Epithelial cell of proximal tubule (primary cell): ENCODE results near the gene TEX261. TPM values are rescaled to one million over a fixed set of nuclear protein-coding genes. Genes with fewer than 3 reads are reported as not detected.

Source experiments
- DNase-seq: peaks from one replicate; pipeline ENCODE4 v3.0.0-alpha.2; 2011; ENCODE audit warnings: low read depth
- H3K4me3 ChIP-seq: 2 replicates; pipeline ENCODE4 v1.5.1; 2011; ENCODE audit warnings: low read depth, mild to moderate bottlenecking, low read length
- CTCF ChIP-seq: conservative IDR thresholded peaks from 2 replicates; pipeline ENCODE4 v1.5.1; 2012; ENCODE audit warnings: low read depth, mild to moderate bottlenecking, low read length
- total RNA-seq: library from RNA; depleted of rRNA; stranded (reverse); fragments of >200 nt; gene quantifications from 2 replicates; pipeline ENCODE4 v1.2.3, GENCODE V29; 2015

The TEX261 gene
- total RNA-seq, 1 donor from 2014 or later: 12.3 TPM

- H3K4me3 ChIP-seq: no peak overlapping the region
- no peak for TF ChIP-seq CTCF
- no peak for DNase-seq
Observed at GRCh38 chr2:70938586-70938950, 56.1 kb downstream of the TEX261 start.

GRCh38 chr2:70937866-70938585 is 56.6 kb downstream of the TEX261 start:
- DNase-seq: no peak
- no peak overlapping the region for H3K4me3 ChIP-seq
- no peak for TF ChIP-seq CTCF

DNA sequence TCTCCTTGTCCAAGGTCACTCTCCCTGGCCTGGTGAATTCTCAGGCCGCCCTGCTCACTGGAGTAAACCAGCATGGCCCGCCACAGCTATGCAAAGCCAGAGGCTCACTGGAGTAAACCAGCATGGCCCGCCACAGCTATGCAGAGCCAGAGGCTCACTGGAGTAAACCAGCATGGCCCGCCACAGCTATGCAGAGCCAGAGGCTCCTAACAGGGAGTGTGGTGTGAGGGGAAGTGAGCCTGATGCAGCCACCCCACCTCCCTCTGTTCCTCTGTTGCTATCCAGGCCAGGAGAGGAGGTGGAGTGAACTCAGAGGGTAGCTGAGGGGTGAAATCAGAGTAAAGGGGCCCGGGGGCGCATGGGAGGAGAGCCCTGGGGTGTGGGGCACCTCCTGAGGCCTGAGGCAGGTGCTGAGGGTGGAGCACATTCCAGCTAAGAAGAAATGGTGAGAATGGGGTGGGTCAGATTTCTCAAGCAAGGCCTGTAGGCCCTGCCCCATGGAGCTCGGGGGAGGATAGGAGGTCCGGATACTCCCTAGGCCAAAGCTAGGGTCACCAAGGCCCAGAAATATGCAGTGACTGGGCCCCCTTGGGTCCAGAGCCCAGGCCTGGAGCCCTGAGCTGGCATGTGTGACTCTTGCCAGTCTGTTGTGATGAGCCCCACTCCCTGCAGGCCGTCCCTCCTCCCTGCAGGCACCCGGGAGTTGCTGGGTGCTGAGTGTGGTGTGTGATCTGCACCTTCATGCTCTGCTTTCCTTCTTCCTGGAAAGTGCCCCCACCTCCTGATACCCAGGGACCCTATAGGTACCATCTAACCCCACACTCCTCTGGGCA is 57.5 kb downstream of the TEX261 start:
- no peak for DNase-seq
- no peak for TF ChIP-seq CTCF

GRCh38 chr2:70936165-70936978 is 58.3 kb downstream of the TEX261 start:
- no peak for TF ChIP-seq CTCF
- no peak overlapping the region for H3K4me3 ChIP-seq
- no peak for DNase-seq

More for the DNA sequence above, 57.5 kb downstream of the TEX261 start:
- no peak overlapping the region for H3K4me3 ChIP-seq

Other genes with a start within 250 kb of the TEX261 start
- 21.3 and 23.0 TPM in 2 replicates for gene ADD2, start 226.7 kb downstream of the TEX261 start, total RNA-seq
- not detected in 2 replicates for gene FIGLA, start 204.2 kb downstream of the TEX261 start, total RNA-seq
- gene CLEC4F, start 174.3 kb downstream of the TEX261 start, total RNA-seq: not detected in 2 replicates
- gene CD207, start 159.1 kb downstream of the TEX261 start, total RNA-seq: not detected in 2 replicates
- 0.12 and 0.51 TPM in 2 replicates for gene VAX2, start 94.3 kb downstream of the TEX261 start, total RNA-seq
- gene ATP6V1B1, start 59.0 kb downstream of the TEX261 start, total RNA-seq: 0.81 TPM in 1 of 2 replicates, not detected in the other
- 0.58 and 0.75 TPM in 2 replicates for gene ANKRD53, start 16.2 kb downstream of the TEX261 start, total RNA-seq
- gene NAGK, start 73.8 kb upstream of the TEX261 start, total RNA-seq: 100 and 119 TPM in 2 replicates
- gene MCEE, start 135.4 kb upstream of the TEX261 start, total RNA-seq: 2.4 and 2.9 TPM in 2 replicates
- 20.5 and 23.4 TPM in 2 replicates for gene MPHOSPH10, start 135.8 kb upstream of the TEX261 start, total RNA-seq
- gene PAIP2B, start 232.2 kb upstream of the TEX261 start, total RNA-seq: 0.87 and 1.4 TPM in 2 replicates